ENCODE measurements around the gene TTLL10.

GRCh38 chr1:1221887-1222574, 48.4 kb downstream of the TTLL10 start:
- TF ChIP-seq CTCF (conservative IDR thresholded peaks at IDR 0.05 in 1 of 2, IDR thresholded peaks at IDR 0.05 in 1 of 2; ENCODE audit: extremely low read depth in 1 of 2, insufficient read depth in 1 of 2, low read depth in 1 of 2, low read length in 2 of 2), result no peak
- TF ChIP-seq EZH2 (IDR thresholded peaks at IDR 0.05; ENCODE audit: borderline replicate concordance, low read length), result no peak
